ENCODE data around the gene IVD. TPM values are rescaled to one million over a fixed set of nuclear protein-coding genes. Genes with fewer than 3 reads are reported as not detected.

Gene IVD
- total RNA-seq, 1 donor from 2014 or later, result 12.4 TPM

DNA sequence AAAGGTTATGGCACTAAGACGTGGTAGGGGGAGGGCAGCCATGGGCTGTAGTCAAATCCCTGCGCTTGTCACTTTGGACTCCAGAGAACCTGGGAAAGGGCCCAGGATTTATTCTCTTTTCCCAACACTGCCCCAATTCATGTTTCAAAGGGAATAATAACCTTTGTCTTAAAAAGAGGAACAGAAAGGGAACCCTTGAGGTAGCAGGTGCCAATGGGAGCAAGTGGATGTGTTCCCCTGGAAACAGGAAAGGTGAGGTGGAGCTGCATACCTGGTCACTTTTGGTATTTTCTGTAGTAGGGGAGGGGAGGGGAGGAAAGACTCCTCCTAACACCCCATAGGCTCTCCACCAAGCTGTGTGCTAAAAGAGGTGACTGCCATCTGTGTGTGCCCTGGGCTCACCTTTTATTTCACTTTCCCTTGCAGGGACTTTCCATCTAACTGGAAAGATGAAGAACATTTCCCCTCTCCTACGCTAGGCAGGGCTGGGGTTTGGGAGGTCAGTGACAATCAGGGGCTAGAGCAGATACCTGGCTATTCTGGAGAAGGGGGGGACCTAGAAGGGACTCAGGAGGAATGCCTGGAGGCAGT, 59.1 kb downstream of the IVD start:
- Histone ChIP-seq H3K4me3 (ENCODE audit: low read depth, low read length) (no peak overlapping the region), H3K36me3 (ENCODE audit: control insufficient read depth, insufficient read depth, low read length) (peaks cover 11% of the 10 kb centered on the region), H3K27me3 (ENCODE audit: control insufficient read depth, insufficient read depth, low read length) (no peaks in the 10 kb centered on the region)
- FAIRE-seq (no peak), DNase-seq (ENCODE audit: low read depth) (no peak)
- TF ChIP-seq, protein P1, sequence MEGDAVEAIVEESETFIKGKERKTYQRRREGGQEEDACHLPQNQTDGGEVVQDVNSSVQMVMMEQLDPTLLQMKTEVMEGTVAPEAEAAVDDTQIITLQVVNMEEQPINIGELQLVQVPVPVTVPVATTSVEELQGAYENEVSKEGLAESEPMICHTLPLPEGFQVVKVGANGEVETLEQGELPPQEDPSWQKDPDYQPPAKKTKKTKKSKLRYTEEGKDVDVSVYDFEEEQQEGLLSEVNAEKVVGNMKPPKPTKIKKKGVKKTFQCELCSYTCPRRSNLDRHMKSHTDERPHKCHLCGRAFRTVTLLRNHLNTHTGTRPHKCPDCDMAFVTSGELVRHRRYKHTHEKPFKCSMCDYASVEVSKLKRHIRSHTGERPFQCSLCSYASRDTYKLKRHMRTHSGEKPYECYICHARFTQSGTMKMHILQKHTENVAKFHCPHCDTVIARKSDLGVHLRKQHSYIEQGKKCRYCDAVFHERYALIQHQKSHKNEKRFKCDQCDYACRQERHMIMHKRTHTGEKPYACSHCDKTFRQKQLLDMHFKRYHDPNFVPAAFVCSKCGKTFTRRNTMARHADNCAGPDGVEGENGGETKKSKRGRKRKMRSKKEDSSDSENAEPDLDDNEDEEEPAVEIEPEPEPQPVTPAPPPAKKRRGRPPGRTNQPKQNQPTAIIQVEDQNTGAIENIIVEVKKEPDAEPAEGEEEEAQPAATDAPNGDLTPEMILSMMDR (IDR thresholded peaks at IDR 0.05; ENCODE audit: insufficient read depth, low read length, severe bottlenecking), result no peak

DNA sequence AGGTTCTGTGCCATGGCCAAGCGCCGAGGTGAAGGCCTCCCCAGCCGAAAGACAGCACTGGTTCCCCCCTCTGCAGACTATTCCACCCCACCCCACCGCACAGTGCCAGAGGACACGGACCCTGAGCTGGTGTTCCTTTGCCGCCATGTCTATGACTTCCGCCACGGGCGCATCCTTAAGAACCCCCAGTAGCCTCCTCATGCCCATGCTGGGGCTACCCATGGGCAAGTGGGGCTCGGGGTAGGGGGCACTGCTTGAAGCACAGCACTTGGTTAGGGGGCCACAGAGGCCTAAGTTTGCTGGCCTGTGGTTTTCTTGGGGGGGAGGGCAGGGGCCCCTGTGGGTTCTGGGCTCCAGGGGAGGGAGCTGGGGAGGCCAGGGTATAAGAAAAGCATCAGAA, 60.3 kb downstream of the IVD start:
- TF ChIP-seq, protein P1 (IDR thresholded peaks at IDR 0.05; ENCODE audit: insufficient read depth, low read length, severe bottlenecking), result no peak

DNA sequence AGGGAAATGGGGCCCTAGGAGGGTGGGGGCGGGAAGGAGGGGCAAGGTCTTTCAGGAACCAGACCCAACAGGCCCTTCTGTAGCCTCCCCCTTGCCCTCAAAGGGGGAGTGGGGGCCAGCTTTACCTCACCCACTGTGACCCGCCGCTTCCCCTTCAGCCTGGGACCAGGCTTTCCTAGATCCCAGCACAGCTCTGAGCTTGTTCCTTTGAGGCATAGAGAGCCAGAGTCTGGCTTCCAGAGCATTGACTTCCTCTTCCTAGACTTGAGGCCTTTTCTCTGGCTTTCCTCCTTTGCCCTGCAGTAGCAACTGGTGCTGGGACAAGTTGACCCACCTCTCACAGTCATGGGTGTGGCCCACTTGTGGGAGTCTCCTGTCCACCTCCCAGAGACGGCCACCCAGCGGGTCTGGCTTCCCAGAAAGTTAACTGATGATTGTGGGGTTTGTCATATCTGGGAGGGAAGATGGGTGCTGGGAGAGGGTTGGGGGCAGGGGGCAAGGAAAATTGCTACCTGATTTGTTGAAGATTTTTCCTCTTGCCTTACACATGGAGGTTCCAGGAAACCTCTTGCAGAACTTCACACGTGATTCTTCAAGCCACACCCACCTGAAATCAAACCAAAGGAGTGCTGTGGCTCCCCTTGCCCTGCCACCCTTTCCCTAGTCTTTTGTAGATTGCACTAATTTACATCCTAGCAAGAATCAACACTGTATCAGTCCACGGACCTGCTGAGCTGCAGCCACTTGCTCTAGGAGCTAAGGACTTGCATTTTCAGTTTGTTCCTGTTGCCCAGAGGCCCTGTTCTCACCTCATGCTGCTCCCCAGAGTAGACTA, 61.0 kb downstream of the IVD start:
- FAIRE-seq (no peak), DNase-seq (ENCODE audit: low read depth) (no peak)
- Histone ChIP-seq H3K4me3 (ENCODE audit: low read depth, low read length) (no peak overlapping the region), H3K36me3 (ENCODE audit: control insufficient read depth, insufficient read depth, low read length) (peaks cover 11% of the 10 kb centered on the region), H3K27me3 (ENCODE audit: control insufficient read depth, insufficient read depth, low read length) (no peaks in the 10 kb centered on the region)
- TF ChIP-seq, protein P1 (IDR thresholded peaks at IDR 0.05; ENCODE audit: insufficient read depth, low read length, severe bottlenecking), result no peak

More for the DNA sequence above, 60.3 kb downstream of the IVD start:
- DNase-seq (ENCODE audit: low read depth) (no peak), FAIRE-seq (no peak)
- Histone ChIP-seq H3K4me3 (ENCODE audit: low read depth, low read length) (no peak overlapping the region), H3K27me3 (ENCODE audit: control insufficient read depth, insufficient read depth, low read length) (no peaks in the 10 kb centered on the region), H3K36me3 (ENCODE audit: control insufficient read depth, insufficient read depth, low read length) (peaks cover 11% of the 10 kb centered on the region)

DNA sequence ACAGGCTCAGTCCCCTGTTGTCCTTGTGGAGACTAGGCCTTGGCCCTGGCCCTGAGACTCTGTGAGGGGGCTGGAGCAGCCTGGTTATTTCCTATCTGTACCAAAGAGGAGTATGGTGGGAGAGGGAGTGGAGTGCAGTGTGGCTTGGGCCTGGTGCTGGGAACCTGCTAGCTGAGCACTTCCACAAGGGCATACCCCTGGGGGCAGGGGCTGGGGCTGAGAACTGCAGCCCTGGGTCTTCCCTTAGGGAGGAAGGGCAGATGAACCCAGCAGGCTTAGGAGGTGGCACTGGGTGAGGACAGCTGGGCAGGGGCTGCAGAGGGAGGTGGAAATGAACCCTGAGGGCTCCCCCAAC, 61.6 kb downstream of the IVD start:
- Histone ChIP-seq H3K27me3 (ENCODE audit: control insufficient read depth, insufficient read depth, low read length) (no peaks in the 10 kb centered on the region), H3K36me3 (ENCODE audit: control insufficient read depth, insufficient read depth, low read length) (peaks cover 6% of the 10 kb centered on the region), H3K4me3 (ENCODE audit: low read depth, low read length) (no peak overlapping the region)
- DNase-seq (ENCODE audit: low read depth) (no peak), FAIRE-seq (no peak)
- TF ChIP-seq, protein P1 (IDR thresholded peaks at IDR 0.05; ENCODE audit: insufficient read depth, low read length, severe bottlenecking), result no peak

DNA sequence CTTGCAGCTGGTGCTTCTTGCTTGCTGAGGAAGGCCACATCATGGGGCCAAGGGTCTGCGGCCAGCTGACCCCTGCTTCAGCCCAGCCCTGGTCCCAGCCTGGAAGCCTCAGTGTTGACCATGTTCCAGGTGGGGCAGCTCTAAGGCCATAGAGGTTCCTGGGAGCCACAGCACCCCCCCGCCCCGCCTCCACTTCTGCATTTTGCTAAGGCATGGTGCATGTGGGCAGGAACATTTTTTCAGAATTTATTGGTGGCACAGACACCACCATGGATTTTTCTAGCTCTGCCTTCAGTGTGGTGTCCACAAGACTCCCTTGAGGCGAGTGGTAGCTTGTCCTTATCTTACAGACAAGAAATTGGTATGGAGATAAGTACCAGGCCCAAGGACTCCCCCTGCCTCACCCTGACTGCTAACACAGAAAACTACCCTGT, 63.3 kb downstream of the IVD start:
- Histone ChIP-seq H3K36me3 (ENCODE audit: control insufficient read depth, insufficient read depth, low read length) (peaks cover 5% of the 10 kb centered on the region), H3K27me3 (ENCODE audit: control insufficient read depth, insufficient read depth, low read length) (no peaks in the 10 kb centered on the region), H3K4me3 (ENCODE audit: low read depth, low read length) (no peak overlapping the region)
- TF ChIP-seq, protein P1 (IDR thresholded peaks at IDR 0.05; ENCODE audit: insufficient read depth, low read length, severe bottlenecking), result no peak
- DNase-seq (ENCODE audit: low read depth) (no peak), FAIRE-seq (no peak)

Data from bronchial epithelial cell (primary cell).